Measurements from ENCODE around the gene ALG1. TPM values are rescaled to one million over a fixed set of nuclear protein-coding genes. Genes with fewer than 3 reads are reported as not detected.

ALG1 gene
- total RNA-seq, 1 donor from 2014 or later: 27.2 TPM

GRCh38 chr16:5065813-5066212 lies 5.8 kb upstream of the ALG1 start, which contains the start of gene C16orf89:
Gene C16orf89 (minus strand): TSS chr16:5065956. CDS start chr16:5065908, 48 bp downstream.
- Histone ChIP-seq H3K27ac (peak within 1 kb of the TSS in 1 of 2 donors; percentile 34), H3K4me3 (peak within 1 kb of the TSS in 1 of 2 donors; percentile 15), H3K27me3 (no peaks in the 10 kb centered on the region), H3K36me3 (no peaks in the 10 kb centered on the region), H3K9me3 (no peaks in the 10 kb centered on the region), H3K4me1 (peaks cover 0 to 2% of the 10 kb centered on the region in 2 donors)
- intact Hi-C loops (cut with DNase I): no loop called here
- DNase-seq (ENCODE audit: low spot score in 2 of 2): no peak
- TF ChIP-seq, protein P1, sequence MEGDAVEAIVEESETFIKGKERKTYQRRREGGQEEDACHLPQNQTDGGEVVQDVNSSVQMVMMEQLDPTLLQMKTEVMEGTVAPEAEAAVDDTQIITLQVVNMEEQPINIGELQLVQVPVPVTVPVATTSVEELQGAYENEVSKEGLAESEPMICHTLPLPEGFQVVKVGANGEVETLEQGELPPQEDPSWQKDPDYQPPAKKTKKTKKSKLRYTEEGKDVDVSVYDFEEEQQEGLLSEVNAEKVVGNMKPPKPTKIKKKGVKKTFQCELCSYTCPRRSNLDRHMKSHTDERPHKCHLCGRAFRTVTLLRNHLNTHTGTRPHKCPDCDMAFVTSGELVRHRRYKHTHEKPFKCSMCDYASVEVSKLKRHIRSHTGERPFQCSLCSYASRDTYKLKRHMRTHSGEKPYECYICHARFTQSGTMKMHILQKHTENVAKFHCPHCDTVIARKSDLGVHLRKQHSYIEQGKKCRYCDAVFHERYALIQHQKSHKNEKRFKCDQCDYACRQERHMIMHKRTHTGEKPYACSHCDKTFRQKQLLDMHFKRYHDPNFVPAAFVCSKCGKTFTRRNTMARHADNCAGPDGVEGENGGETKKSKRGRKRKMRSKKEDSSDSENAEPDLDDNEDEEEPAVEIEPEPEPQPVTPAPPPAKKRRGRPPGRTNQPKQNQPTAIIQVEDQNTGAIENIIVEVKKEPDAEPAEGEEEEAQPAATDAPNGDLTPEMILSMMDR (IDR thresholded peaks at IDR 0.05): no peak

- Histone ChIP-seq H3K4me1 (peaks cover 0 to 8% of the 10 kb centered on the region in 2 donors), H3K4me3 (no peak overlapping the region), H3K27ac (no peak overlapping the region), H3K36me3 (no peaks in the 10 kb centered on the region), H3K9me3 (no peaks in the 10 kb centered on the region), H3K27me3 (no peaks in the 10 kb centered on the region)
- DNase-seq (ENCODE audit: low spot score in 2 of 2): no peak
- TF ChIP-seq, protein P1 (IDR thresholded peaks at IDR 0.05): no peak
- intact Hi-C loops (cut with DNase I): no loop called here
These were observed 5.1 kb upstream of the ALG1 start for GRCh38 chr16:5066511-5066910.

GRCh38 chr16:5069048-5069447 lies 2.6 kb upstream of the ALG1 start:
- no peak for DNase-seq (ENCODE audit: low spot score in 2 of 2)
- H3K36me3 ChIP-seq: no peaks in the 10 kb centered on the region
- TF ChIP-seq, protein P1 (IDR thresholded peaks at IDR 0.05): no peak
- intact Hi-C loops (cut with DNase I): no loop called here
- H3K4me1 ChIP-seq: peaks cover 0 to 12% of the 10 kb centered on the region in 2 donors
- no peak overlapping the region for H3K27ac ChIP-seq
- no peak overlapping the region for H3K4me3 ChIP-seq
- no peaks in the 10 kb centered on the region for H3K27me3 ChIP-seq
- no peaks in the 10 kb centered on the region for H3K9me3 ChIP-seq

- no peaks in the 10 kb centered on the region for H3K27me3 ChIP-seq
- peak in 1 of 2 donors; percentile 54 for DNase-seq (ENCODE audit: low spot score in 2 of 2)
- no peaks in the 10 kb centered on the region for H3K9me3 ChIP-seq
- TF ChIP-seq, protein P1 (IDR thresholded peaks at IDR 0.05): no peak
- H3K4me3 ChIP-seq: no peak overlapping the region
- H3K4me1 ChIP-seq: peaks cover 0 to 12% of the 10 kb centered on the region in 2 donors
- peaks cover 0 to 3% of the 10 kb centered on the region in 2 donors for H3K36me3 ChIP-seq
- H3K27ac ChIP-seq: no peak overlapping the region
- intact Hi-C loops (cut with DNase I): loop anchor here (5.0 kb wide), 2 partner anchors 38 to 113 kb away; partner anchors contain the start of genes NAGPA and SEC14L5
These were observed 1.8 kb upstream of the ALG1 start for GRCh38 chr16:5069854-5070253.

GRCh38 chr16:5070431-5071186 lies 1.0 kb upstream of the ALG1 start:
- Histone ChIP-seq H3K4me1 (peaks cover 0 to 10% of the 10 kb centered on the region in 2 donors), H3K9me3 (no peaks in the 10 kb centered on the region), H3K27me3 (no peaks in the 10 kb centered on the region), H3K36me3 (peaks cover 6 to 10% of the 10 kb centered on the region in 2 donors), H3K4me3 (peak overlapping the region in 1 of 2 donors; percentile 63), H3K27ac (peak overlapping the region; percentile 66 to 77)
- peak in 1 of 2 donors; percentile 54 for DNase-seq (ENCODE audit: low spot score in 2 of 2)
- TF ChIP-seq, protein P1 (IDR thresholded peaks at IDR 0.05): no peak
- intact Hi-C loops (cut with DNase I): loop anchor here (5.0 kb wide), 2 partner anchors 38 to 113 kb away; partner anchors contain the start of genes NAGPA and SEC14L5
